Sigmoid colon (tissue), 7 donors: Measurements from ENCODE around the gene ZNF77. TPM values are rescaled to one million over a fixed set of nuclear protein-coding genes. Genes with fewer than 3 reads are reported as not detected.
"Not testable (repeated sequence)": the region's sequence is repeated elsewhere in the genome, so short reads cannot be mapped to it uniquely, and the experiment has no call there.

Source experiments
- DNase-seq: peaks from one replicate; pipeline ENCODE4 v3.0.0-alpha.2; 2019
- H3K27ac ChIP-seq, 4 donors: fragments of 200-600 bp; sonication (generic); one replicate each; pipeline ENCODE4 v1.5.1; 2016 to 2019; ENCODE audit warnings: mild to moderate bottlenecking in 1 of 4
- H3K27me3 ChIP-seq, 3 donors: fragments of 200-600 bp; sonication (generic); one replicate each; pipeline ENCODE4 v1.5.1; 2019; ENCODE audit warnings: mild to moderate bottlenecking in 1 of 3
- H3K36me3 ChIP-seq, 4 donors: fragments of 200-600 bp; sonication (generic); one replicate each; pipeline ENCODE4 v1.5.1; 2016 to 2019
- H3K4me1 ChIP-seq, 4 donors: fragments of 200-600 bp; sonication (generic); one replicate each; pipeline ENCODE4 v1.5.1; 2017 to 2019
- H3K4me3 ChIP-seq, 4 donors: fragments of 200-600 bp; sonication (generic); one replicate each; pipeline ENCODE4 v1.5.1; 2017 to 2019; ENCODE audit warnings: mild to moderate bottlenecking in 2 of 4, moderate library complexity in 1 of 4
- H3K9me3 ChIP-seq, 4 donors: fragments of 200-600 bp in 3 of 4; sonication (generic) in 3 of 4; one replicate each; pipeline versions ENCODE4 v1.5.1 to v1.6.1; 2013 to 2019
- CTCF ChIP-seq, 4 experiments: fragments of 450-650 bp in 3 of 4; fragments of 200-600 bp in 1 of 4; IDR thresholded peaks; one replicate each; pipeline ENCODE4 v1.5.1; 2016 to 2019; ENCODE audit warnings: antibody characterized with exemption in 4 of 4, mild to moderate bottlenecking in 3 of 4, moderate library complexity in 2 of 4
- EP300 ChIP-seq, 4 donors: sonication (generic); formaldehyde crosslinking; IDR thresholded peaks; one replicate each; pipeline ENCODE4 v1.6.1; 2017; ENCODE audit warnings: antibody characterized with exemption in 4 of 4
- POLR2A ChIP-seq, 2 donors: fragments of 450-650 bp; IDR thresholded peaks; one replicate each; pipeline ENCODE4 v1.6.1; 2016; ENCODE audit warnings: antibody characterized with exemption in 2 of 2, mild to moderate bottlenecking in 2 of 2, moderate library complexity in 2 of 2
- POLR2AphosphoS5 ChIP-seq, 4 donors: sonication (generic); formaldehyde crosslinking; IDR thresholded peaks; one replicate each; pipeline ENCODE4 v1.6.1; 2017; ENCODE audit warnings: antibody characterized with exemption in 4 of 4
- whole genome bisulfite sequencing, 2 donors: extraction: QIAGEN DNeasy Blood & Tissue Kit; methylation state at CpG; one replicate each; pipeline ENCODE4 v1.1.7; 2013; 5-methylcytosine and 5-hydroxymethylcytosine counted together
- intact Hi-C: fragments of 100-400 bp; cut with DNase I; formaldehyde crosslinking; loops from one replicate; pipeline ENCODE4 v1.15.1; 2023
- polyA plus RNA-seq, 3 donors: library from polyadenylated mRNA; stranded (reverse); fragments of 200-250 nt; gene quantifications; one replicate each; pipeline ENCODE4 v1.2.3, GENCODE V29; 2013
- total RNA-seq, 4 donors: library from RNA; depleted of rRNA; stranded (reverse); fragments of >200 nt; gene quantifications; one replicate each; pipeline ENCODE4 v1.1.0, GENCODE V29; 2016
- donor health status: healthy with polysubstance abuse.
- donor health status: Bipolar disorder and iron deficiency.
- donor health status: healthy.

ZNF77 gene
- total and polyA plus RNA-seq, 7 donors: 1.8 to 8.2 (median 3.4) TPM

- intact Hi-C loops: loop anchor here (5.0 kb wide), 1 partner anchor 103 kb away; the partner anchor contains the start of gene ZNF555
- H3K27ac ChIP-seq: peak overlapping the region; percentile 86 to 98 (median 96)
Observed at GRCh38 chr19:2945575-2946184, 909 bp upstream of the ZNF77 start.

GRCh38 chr19:2944403-2944774 lies 382 bp downstream of the ZNF77 start:
- TF ChIP-seq POLR2A (IDR thresholded peaks at IDR 0.05) (no peak), CTCF (IDR thresholded peaks at IDR 0.05) (no peak), POLR2AphosphoS5 (IDR thresholded peaks at IDR 0.05) (no peak), EP300 (IDR thresholded peaks at IDR 0.05) (no peak)
- Histone ChIP-seq H3K36me3 (peaks cover 0 to 4% (median 0%) of the 10 kb centered on the region in 4 donors), H3K9me3 (no peaks in the 10 kb centered on the region), H3K27ac (peak overlapping the region; percentile 86 to 98 (median 96)), H3K4me1 (peaks cover 0 to 23% (median 16%) of the 10 kb centered on the region in 4 donors), H3K4me3 (peak overlapping the region; percentile 58 to 99 (median 86)), H3K27me3 (no peaks in the 10 kb centered on the region)
- DNase-seq: no peak
- 1 to 3% methylated on average over 23 of the region's 23 CpGs for WGBS, 2 donors
- intact Hi-C loops: loop anchor here (5.0 kb wide), 1 partner anchor 42 kb away; the partner anchor contains the start of gene ZNF57

More at GRCh38 chr19:2945575-2946184, 909 bp upstream of the ZNF77 start:
- H3K4me3 ChIP-seq: peak overlapping the region; percentile 58 to 99 (median 86)
- TF ChIP-seq POLR2A (IDR thresholded peaks at IDR 0.05): no peak
- no peaks in the 10 kb centered on the region for H3K9me3 ChIP-seq
- H3K36me3 ChIP-seq: no peaks in the 10 kb centered on the region
- DNase-seq: no peak
- 31 to 54% methylated on average over 17 of the region's 17 CpGs for WGBS, 2 donors
- H3K27me3 ChIP-seq: no peaks in the 10 kb centered on the region
- H3K4me1 ChIP-seq: peaks cover 0 to 29% (median 22%) of the 10 kb centered on the region in 4 donors

- no peak for DNase-seq
- H3K4me3 ChIP-seq: no peak overlapping the region
- intact Hi-C loops: loop anchor here (5.0 kb wide), 1 partner anchor 41 kb away; the partner anchor contains the start of gene ZNF57
- H3K36me3 ChIP-seq: peaks cover 0 to 12% (median 2%) of the 10 kb centered on the region in 4 donors
- H3K4me1 ChIP-seq: peaks cover 0 to 17% (median 13%) of the 10 kb centered on the region in 4 donors
- no peaks in the 10 kb centered on the region for H3K9me3 ChIP-seq
- no peak overlapping the region for H3K27ac ChIP-seq
- TF ChIP-seq POLR2AphosphoS5 (IDR thresholded peaks at IDR 0.05): no peak
- TF ChIP-seq POLR2A (IDR thresholded peaks at IDR 0.05): no peak
- no peak for TF ChIP-seq CTCF (IDR thresholded peaks at IDR 0.05)
- TF ChIP-seq EP300 (IDR thresholded peaks at IDR 0.05): no peak
- 84 to 86% methylated on average over 14 of the region's 14 CpGs for WGBS, 2 donors
- H3K27me3 ChIP-seq: no peaks in the 10 kb centered on the region
Observed at GRCh38 chr19:2942928-2943640, 1.7 kb downstream of the ZNF77 start.

- 97 to 99% methylated on average over 4 of the region's 4 CpGs for WGBS, 2 donors
- Histone ChIP-seq H3K36me3 (peaks cover 16 to 52% (median 35%) of the 10 kb centered on the region in 4 donors), H3K9me3 (peaks cover 16 to 26% (median 19%) of the 10 kb centered on the region in 4 donors)
- DNase-seq, H3K4me3 ChIP-seq, H3K27me3 ChIP-seq, H3K27ac ChIP-seq, intact Hi-C loops, H3K4me1 ChIP-seq: not testable (repeated sequence)
Observed at GRCh38 chr19:2935863-2936262, 8.9 kb downstream of the ZNF77 start.

GRCh38 chr19:2933490-2933910 lies 11.3 kb downstream of the ZNF77 start:
- H3K9me3 ChIP-seq: peaks cover 16 to 26% (median 19%) of the 10 kb centered on the region in 4 donors
- H3K27ac ChIP-seq: no peak overlapping the region
- intact Hi-C loops: no loop called here
- peaks cover 16 to 44% (median 35%) of the 10 kb centered on the region in 4 donors for H3K36me3 ChIP-seq
- WGBS, 2 donors: 97% methylated on average over 18 of the region's 18 CpGs
- no peaks in the 10 kb centered on the region for H3K4me1 ChIP-seq
- no peaks in the 10 kb centered on the region for H3K27me3 ChIP-seq
- no peak overlapping the region for H3K4me3 ChIP-seq
- no peak for DNase-seq
- TF ChIP-seq POLR2AphosphoS5 (IDR thresholded peaks at IDR 0.05) (no peak), CTCF (IDR thresholded peaks at IDR 0.05) (no peak), POLR2A (IDR thresholded peaks at IDR 0.05) (no peak), EP300 (IDR thresholded peaks at IDR 0.05) (no peak)
